WERI-Rb-1 (cell line): Measurements from ENCODE around the gene HSPB2.

Experiments
- DNase-seq: peaks from one replicate; pipeline ENCODE4 v3.0.0-alpha.2; 2020
- H3K27ac ChIP-seq: fragments of 250-450 bp; sonication (Bioruptor Pico); 2 replicates; pipeline ENCODE4 v1.5.1; 2020; ENCODE audit warnings: mild to moderate bottlenecking, moderate library complexity
- H3K27me3 ChIP-seq: fragments of 250-450 bp; sonication (Bioruptor Pico); 2 replicates; pipeline ENCODE4 v1.5.1; 2021; ENCODE audit warnings: mild to moderate bottlenecking, low read depth, moderate library complexity; ENCODE audit not compliant: insufficient read depth, severe bottlenecking
- H3K36me3 ChIP-seq: fragments of 250-450 bp; sonication (Bioruptor Pico); 2 replicates; pipeline ENCODE4 v1.5.1; 2020; ENCODE audit warnings: mild to moderate bottlenecking, moderate library complexity
- H3K4me3 ChIP-seq: 2 replicates; pipeline ENCODE4 v1.5.1; 2011; ENCODE audit warnings: low read depth, mild to moderate bottlenecking, control low read depth, low read length
- H3K9me3 ChIP-seq: fragments of 250-450 bp; sonication (Bioruptor Pico); 2 replicates; pipeline ENCODE4 v1.5.1; 2021; ENCODE audit warnings: mild to moderate bottlenecking, moderate library complexity; ENCODE audit not compliant: severe bottlenecking
- CTCF ChIP-seq: IDR thresholded peaks from 2 replicates; pipeline ENCODE4 v1.5.1; 2011; ENCODE audit warnings: low read depth, mild to moderate bottlenecking, control low read depth, inconsistent platforms, low read length

The HSPB2 gene

DNA sequence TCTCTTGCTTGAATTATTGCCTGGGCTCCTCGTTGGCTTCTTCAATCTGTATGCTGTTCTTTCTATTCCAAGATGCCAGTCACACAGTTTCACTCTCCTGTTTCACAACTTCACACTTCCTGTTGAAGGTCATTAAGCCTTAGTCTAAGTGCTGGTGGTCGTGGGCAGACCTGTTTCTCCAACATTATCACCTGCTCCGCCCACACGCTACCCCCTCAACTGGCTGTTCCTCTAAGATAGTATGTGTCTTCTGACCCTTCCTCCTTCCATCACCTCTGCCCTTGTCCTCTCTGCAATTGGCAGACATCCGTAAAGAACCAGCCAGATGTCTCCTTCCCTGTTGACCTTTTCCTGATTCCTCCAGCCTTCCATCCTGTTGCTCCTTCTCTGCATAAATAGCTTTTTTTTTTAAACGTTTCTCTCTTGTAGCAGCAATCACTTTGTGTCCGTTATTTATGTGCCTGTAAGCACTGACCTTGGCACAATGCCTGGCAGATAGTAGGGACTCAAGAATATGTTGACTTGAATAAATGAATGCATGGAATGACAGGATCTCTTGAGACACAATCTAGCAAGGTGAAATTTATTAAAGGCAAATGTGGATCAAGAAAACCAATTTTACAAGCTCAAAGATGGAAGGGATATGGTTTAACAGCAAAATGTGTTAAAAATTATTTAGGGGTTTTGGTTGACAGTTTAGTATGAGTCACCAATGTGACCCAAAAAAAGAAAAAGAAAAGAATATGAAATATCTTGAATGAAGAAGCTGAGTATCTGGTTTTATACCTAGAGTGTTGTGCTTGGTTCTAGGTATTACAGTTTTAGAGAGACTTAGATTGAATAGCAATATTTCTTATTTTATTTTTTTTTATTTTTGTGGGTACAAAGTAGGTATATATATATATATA is 37.2 kb downstream of the HSPB2 start:
- Histone ChIP-seq H3K27ac (no peak overlapping the region), H3K9me3 (no peaks in the 10 kb centered on the region), H3K36me3 (no peaks in the 10 kb centered on the region; the same call in 1 of the 2 replicates), H3K4me3 (no peak overlapping the region), H3K27me3 (no peaks in the 10 kb centered on the region)
- TF ChIP-seq CTCF: no peak
- no peak for DNase-seq

- no peak overlapping the region for H3K27ac ChIP-seq
- H3K9me3 ChIP-seq: no peaks in the 10 kb centered on the region
- no peaks in the 10 kb centered on the region for H3K27me3 ChIP-seq
- no peak for TF ChIP-seq CTCF
- H3K36me3 ChIP-seq: no peaks in the 10 kb centered on the region; the same call in 1 of the 2 replicates
- DNase-seq: no peak
- no peak overlapping the region for H3K4me3 ChIP-seq
Measured at GRCh38 chr11:111951565-111951964, 39.0 kb downstream of the HSPB2 start.

- Histone ChIP-seq H3K36me3 (no peaks in the 10 kb centered on the region; the same call in 1 of the 2 replicates), H3K4me3 (no peak overlapping the region), H3K27ac (no peak overlapping the region), H3K27me3 (no peaks in the 10 kb centered on the region), H3K9me3 (no peaks in the 10 kb centered on the region)
- TF ChIP-seq CTCF: no peak
- no peak for DNase-seq
Measured at GRCh38 chr11:111954154-111954553, 41.6 kb downstream of the HSPB2 start.

DNA sequence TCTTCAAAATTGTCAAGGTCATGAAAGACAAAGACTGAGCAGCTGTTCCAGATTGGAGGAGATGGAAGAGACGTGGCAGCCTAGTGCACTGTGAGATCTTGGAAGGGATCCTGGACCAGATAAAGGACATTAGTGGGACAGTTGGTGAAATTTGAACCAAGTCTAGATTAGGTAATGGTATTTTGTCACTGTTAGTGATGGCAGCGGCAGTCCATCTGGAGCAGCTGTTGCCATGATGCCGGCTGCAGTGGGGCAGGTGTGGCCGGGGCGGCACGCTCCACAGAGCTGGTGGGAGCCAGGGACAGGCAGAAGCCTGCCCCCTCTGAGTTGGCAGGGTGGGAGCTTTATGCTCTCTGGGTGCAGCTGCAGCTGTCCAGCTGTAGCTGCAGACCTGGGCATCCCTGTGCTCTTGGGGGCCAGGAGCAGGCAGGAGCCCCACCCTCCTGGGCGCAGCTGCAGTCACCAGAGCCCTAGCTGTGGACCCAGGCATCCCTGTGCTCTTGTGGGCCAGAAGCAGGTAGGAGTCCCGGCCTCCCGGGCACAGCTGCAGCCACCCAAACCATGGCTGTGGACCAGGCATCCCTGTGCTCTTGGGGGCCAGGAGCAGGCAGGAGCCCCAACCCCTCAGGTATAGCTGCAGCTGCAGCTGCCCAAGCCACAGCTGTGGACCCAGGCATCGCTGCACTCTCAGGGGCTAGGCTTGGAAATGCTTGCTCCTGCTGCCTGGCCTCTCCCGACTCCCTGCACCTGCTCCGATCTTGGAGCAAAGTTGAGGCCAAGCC is 45.3 kb downstream of the HSPB2 start:
- no peak overlapping the region for H3K4me3 ChIP-seq
- H3K27ac ChIP-seq: no peak overlapping the region
- no peak for TF ChIP-seq CTCF

DNA sequence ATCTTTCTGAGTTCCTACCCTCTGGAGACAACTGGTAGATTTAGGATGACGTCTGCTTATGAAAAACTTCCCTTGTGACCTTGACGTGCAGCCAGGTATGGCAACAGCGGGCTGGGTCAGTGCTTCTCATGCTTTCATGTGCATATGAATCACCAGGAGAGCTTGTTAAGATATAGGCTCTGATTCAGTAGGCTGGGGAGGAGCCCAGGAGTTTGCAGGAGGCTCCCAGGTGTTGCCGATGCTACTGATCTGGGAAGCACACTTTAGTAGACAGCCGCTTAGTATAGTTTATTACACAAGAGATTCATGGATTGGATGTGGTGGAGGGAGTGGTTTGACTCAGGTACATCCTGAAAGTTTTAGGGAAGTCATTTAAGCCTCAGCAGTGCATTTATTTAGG is 48.4 kb downstream of the HSPB2 start:
- H3K9me3 ChIP-seq: no peaks in the 10 kb centered on the region
- no peak for DNase-seq

More for the DNA sequence above, 45.3 kb downstream of the HSPB2 start:
- no peaks in the 10 kb centered on the region for H3K9me3 ChIP-seq
- no peak for DNase-seq
- no peaks in the 10 kb centered on the region for H3K36me3 ChIP-seq
- no peaks in the 10 kb centered on the region for H3K27me3 ChIP-seq

More for the DNA sequence above, 48.4 kb downstream of the HSPB2 start:
- H3K27me3 ChIP-seq: no peaks in the 10 kb centered on the region
- H3K4me3 ChIP-seq: no peak overlapping the region
- H3K27ac ChIP-seq: no peak overlapping the region
- peaks cover 7% of the 10 kb centered on the region for H3K36me3 ChIP-seq
- TF ChIP-seq CTCF: no peak
